Measurements from ENCODE around the gene RHOBTB1.
"Not testable (repeated sequence)": the region's sequence is repeated elsewhere in the genome, so short reads cannot be mapped to it uniquely, and the experiment has no call there.

Gene RHOBTB1

DNA sequence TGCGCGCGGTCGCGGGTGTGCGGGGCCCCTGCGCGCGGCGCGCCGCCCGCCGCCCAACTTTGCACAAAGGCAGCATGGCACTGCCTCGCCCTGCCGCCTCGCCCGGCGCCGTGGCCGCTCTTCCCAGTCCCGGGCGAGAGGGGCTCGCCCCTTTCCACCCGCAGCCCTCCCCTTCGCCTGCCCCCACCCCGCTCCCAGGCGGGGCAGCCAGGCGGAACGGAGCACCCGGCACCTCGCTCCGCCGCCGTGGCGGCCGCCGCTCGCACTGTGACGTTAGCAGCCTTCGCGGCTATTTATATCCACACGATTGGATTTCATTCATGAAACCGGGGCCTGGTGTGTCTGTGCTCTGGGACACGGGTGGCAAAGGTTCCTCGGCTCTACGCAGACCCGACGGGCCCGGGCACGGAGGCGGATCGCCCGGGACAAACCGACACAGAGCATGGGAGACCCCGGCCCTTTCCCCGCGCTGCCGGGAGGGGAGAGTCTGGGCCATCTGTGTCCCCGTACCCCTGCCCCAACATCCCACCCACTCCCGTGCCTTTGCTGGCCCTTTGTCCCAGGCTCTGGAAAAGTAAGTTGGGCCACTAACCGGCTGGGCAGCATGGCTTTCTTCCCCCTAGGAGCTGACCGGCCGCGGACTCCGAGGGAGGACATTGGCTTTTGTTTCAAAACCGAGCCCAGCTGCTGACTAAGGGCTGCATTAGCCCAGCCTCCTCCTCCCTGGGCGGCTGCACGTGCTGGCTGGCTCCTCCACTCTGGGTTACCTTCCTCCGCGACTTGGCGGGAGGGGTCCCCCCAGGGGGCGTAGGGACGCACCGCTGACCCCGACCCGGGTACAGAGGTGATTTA is at the start of gene RHOBTB1:
TSS of gene RHOBTB1 (minus strand) at position 128 of the 852 bp plus-strand sequence. CDS start 32,643 bp downstream, outside the sequence.
- DNase-seq: peak; percentile 13

GRCh38 chr10:60992636-60993035 is 48.7 kb upstream of the RHOBTB1 start:
- no peak for DNase-seq

DNA sequence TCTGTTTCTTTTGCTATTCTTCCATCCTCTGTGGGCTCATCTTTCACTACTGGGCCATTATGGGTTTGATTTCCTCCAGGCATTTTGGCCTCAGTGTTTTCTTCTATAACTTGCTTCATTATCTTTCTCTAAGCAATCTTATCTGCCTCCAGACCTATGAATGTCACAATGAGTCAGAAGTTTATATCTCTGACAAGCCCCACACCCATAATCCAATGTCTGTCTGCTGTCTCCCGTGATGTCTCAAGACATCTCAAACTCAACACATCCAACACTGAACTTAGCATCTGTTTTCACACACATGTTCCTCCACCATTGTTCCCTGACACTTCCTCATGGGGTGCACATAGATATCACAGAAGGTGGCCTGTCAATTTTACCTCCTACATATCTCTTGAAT is 46.7 kb upstream of the RHOBTB1 start:
- no peak for DNase-seq

GRCh38 chr10:60989400-60989876 is 45.5 kb upstream of the RHOBTB1 start:
- no peak for DNase-seq

GRCh38 chr10:60986791-60987190 is 42.8 kb upstream of the RHOBTB1 start:
- no peak for DNase-seq

GRCh38 chr10:60985951-60986350 is 42.0 kb upstream of the RHOBTB1 start:
- no peak for DNase-seq

- DNase-seq: no peak
Observed at GRCh38 chr10:60980997-60981396, 37.0 kb upstream of the RHOBTB1 start.

DNA sequence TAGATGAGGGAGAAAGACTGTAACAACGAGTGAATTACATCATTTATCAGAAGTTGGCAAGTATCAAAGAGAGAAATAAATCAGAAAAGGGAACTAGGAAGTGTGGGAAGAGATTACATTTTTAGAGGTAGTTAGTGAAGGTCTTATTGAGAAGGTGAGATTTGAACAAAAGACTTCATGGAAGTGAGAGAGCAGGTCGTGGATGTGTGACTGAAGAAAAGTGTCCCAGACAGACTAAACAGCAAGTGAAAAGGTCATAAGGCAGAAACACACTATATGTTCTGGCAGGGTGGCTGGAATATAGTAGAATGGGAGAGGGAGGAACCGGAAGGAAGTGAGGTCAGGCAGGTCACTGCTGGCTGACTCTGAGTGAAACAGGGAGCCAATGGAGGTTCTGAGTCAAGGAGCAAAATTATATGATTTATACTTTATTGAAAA is 35.7 kb upstream of the RHOBTB1 start:
- DNase-seq: no peak

- no peak for DNase-seq
Observed at GRCh38 chr10:60978287-60979115, 34.5 kb upstream of the RHOBTB1 start.

GRCh38 chr10:60977161-60978122 is 33.5 kb upstream of the RHOBTB1 start:
- DNase-seq: no peak

DNA sequence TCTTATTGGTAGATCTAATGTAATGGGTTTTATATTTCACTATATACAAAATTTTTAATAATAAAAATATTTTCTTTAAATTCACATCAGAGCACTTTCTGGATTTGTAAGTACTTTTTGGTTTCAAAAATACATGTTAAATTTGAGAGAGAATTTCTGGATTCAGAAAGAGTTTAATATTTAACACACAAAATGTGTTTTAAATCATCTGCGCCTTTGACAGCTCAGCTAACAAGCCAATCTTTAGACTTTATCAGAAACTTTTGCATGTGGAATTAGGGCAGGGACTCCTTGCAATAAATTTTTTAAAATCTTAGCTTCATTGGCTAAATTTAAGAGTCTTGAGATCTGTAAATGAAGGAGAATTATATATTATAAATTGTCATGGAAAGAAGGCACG is 32.7 kb upstream of the RHOBTB1 start:
- DNase-seq: no peak

GRCh38 chr10:60975716-60976115 is 31.7 kb upstream of the RHOBTB1 start:
- no peak for DNase-seq

GRCh38 chr10:60974463-60975149 is 30.6 kb upstream of the RHOBTB1 start:
- no peak for DNase-seq

DNA sequence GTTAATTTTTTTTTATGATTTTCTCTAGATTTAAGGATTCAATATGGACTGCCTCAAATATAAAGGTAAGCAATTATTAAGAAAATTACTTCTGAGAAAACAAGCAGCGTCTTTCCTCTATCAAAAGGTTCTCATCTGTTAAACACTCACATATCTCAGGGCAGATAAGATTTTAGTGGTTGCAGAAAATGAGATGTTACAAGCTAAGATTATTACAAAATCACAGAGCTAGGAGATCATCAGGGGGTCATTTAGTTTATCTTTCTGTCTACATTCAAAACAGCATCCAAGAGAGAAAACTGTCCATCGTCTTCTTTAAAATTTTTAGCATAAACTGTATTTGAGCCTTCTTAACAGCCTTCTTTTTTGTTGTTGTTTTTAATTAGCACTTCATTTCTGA is 29.1 kb upstream of the RHOBTB1 start:
- no peak for DNase-seq

GRCh38 chr10:60972181-60972580 is 28.2 kb upstream of the RHOBTB1 start:
- not testable (repeated sequence) for DNase-seq

DNA sequence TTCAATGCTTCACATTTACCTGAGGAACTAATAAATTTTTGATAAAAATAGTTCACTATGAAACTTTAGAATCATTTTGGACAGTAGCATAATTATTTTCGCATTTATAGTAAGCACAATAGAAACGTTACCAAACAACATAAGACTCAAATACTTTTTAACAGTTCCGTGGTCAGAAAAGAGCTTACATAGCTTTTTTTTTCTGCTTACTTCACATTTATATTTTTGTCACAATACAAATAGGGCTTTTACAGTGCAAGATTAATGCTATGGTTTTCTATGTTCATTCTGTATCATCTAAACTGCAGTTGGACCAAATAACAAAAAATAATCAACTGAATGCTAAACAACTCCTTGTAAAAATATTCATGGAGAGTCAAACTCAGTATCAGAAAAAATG is 26.5 kb upstream of the RHOBTB1 start:
- no peak for DNase-seq

GRCh38 chr10:60968504-60968903 is 24.5 kb upstream of the RHOBTB1 start:
- no peak for DNase-seq

GRCh38 chr10:60967854-60968484 is 24.0 kb upstream of the RHOBTB1 start:
- no peak for DNase-seq

DNA sequence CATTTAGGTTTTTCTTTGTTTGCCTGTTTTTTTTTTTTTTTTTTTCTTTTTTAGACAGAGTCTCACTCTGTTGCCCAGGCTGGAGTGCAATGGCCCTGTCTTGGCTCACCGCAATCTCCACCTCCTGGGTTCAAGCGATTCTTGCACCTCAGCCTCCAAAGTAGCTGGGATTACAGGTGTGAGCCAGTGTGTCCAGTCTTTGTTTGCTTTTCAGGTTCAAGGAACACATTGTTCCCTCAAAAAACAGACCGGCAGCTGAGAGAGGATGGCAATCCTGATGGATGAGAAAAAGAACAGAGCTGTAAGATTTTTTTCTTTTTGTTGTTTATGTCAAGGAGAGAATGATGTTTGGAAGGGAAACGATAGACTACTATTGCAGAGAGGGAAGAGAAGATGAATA is 23.3 kb upstream of the RHOBTB1 start:
- no peak for DNase-seq

DNA sequence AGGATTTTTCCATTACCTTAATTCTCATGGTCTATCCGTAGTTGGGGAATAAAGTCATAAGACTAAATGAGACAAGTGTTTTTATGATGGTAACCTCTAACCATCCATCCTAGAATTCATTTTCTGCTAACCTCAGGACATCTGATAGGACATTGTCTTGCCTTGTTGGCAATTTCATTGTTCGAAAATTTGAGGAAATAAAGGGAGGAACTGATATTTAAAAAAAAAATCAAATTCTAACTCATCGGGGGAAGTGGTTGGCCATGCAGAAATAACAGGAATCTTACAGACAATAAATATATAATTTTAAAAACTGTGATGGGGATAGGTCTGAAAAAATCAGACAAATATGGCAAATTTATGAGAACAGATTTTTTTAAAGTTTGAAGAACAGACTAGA is 21.7 kb upstream of the RHOBTB1 start:
- DNase-seq: no peak

Data from KG1 (cell line).